Endothelial cell of umbilical vein (primary cell): ENCODE measurements around the gene CPA1. TPM values are rescaled to one million over a fixed set of nuclear protein-coding genes. Genes with fewer than 3 reads are reported as not detected.

Experiments
- BruUV-seq: library from RNA; stranded (reverse); fragments of 400-500 nt; replicated peaks from 2 replicates; lab custom pipeline; 2021; lab: Mats Ljungman, UMichigan
- CTCF ChIA-PET: fragments of 300-600, 350-600 bp; sonication (Branson Sonifier 250); formaldehyde crosslinking; loops from one replicate; lab custom pipeline; 2021; ENCODE audit warnings: antibody characterized with exemption, inconsistent platforms; lab: Charles Lee
- POLR2A ChIA-PET: fragments of 300-600, 350-600 bp; sonication (Branson Sonifier 250); formaldehyde crosslinking; loops from one replicate; lab custom pipeline; 2021; ENCODE audit warnings: antibody characterized with exemption, inconsistent platforms; lab: Charles Lee
- DNase-seq: peaks from one replicate; pipeline ENCODE4 v3.0.0-alpha.2; 2011; ENCODE audit warnings: low read depth, low spot score
- FAIRE-seq: peaks from 2 replicates; lab custom pipeline; 2011; peaks lifted over from hg19 to GRCh38; lab: Jason Lieb, UNC
- H2AFZ ChIP-seq: 2 replicates; pipeline ENCODE4 v1.6.0; 2012; ENCODE audit warnings: low read depth, low read length, control low read depth, inconsistent platforms
- H3K27ac ChIP-seq: 2 replicates; pipeline ENCODE4 v1.5.1; 2011; ENCODE audit warnings: low read depth, mild to moderate bottlenecking, control low read depth, low read length, moderate library complexity; ENCODE audit not compliant: insufficient read depth
- H3K27me3 ChIP-seq, 2 experiments: 2 replicates each; pipeline versions ENCODE4 v1.6.0 to v1.6.1; 2011; ENCODE audit warnings: low read length in 2 of 2, mixed read lengths in 1 of 2; ENCODE audit not compliant: control insufficient read depth in 2 of 2, insufficient read depth in 2 of 2
- H3K36me3 ChIP-seq, 2 experiments: 2 replicates in 1 of 2; 3 replicates in 1 of 2; pipeline ENCODE4 v1.5.1; 2011; ENCODE audit warnings: low read length in 2 of 2, mild to moderate bottlenecking in 1 of 2, moderate library complexity in 1 of 2; ENCODE audit not compliant: control insufficient read depth in 2 of 2, insufficient read depth in 2 of 2; ENCODE audit errors: extremely low read depth in 1 of 2
- H3K4me1 ChIP-seq: 3 replicates; pipeline ENCODE4 v1.5.1; 2011; ENCODE audit warnings: mild to moderate bottlenecking, low read length; ENCODE audit not compliant: control insufficient read depth, insufficient read depth; ENCODE audit errors: extremely low read depth
- H3K4me2 ChIP-seq: 2 replicates; pipeline ENCODE4 v1.6.1; 2011; ENCODE audit warnings: low read length, control low read depth, mixed read lengths; ENCODE audit not compliant: insufficient read depth
- H3K4me3 ChIP-seq, 3 experiments: fragments of 200-600 bp in 1 of 3; sonication (generic), shearing (Covaris generic) in 1 of 3; replicated peaks in 1 of 3; 2 replicates each; pipeline ENCODE4 v1.5.1; 2011 to 2016; ENCODE audit warnings: control low read depth in 3 of 3, low read length in 3 of 3, mild to moderate bottlenecking in 2 of 3, inconsistent platforms in 1 of 3, low read depth in 1 of 3, moderate library complexity in 1 of 3; ENCODE audit not compliant: insufficient read depth in 1 of 3
- H3K79me2 ChIP-seq: 2 replicates; pipeline ENCODE4 v1.6.0; 2012; ENCODE audit warnings: low read length, inconsistent platforms; ENCODE audit not compliant: control insufficient read depth, insufficient read depth
- H3K9ac ChIP-seq: replicated peaks from 2 replicates; pipeline ENCODE3; 2011; ENCODE audit warnings: low read length, control low read depth; ENCODE audit not compliant: insufficient read depth; ENCODE audit errors: extremely low read depth
- H3K9me1 ChIP-seq: replicated peaks from 3 replicates; pipeline ENCODE4 v1.6.0; 2011; ENCODE audit warnings: mild to moderate bottlenecking, low read length; ENCODE audit not compliant: control insufficient read depth, insufficient read depth; ENCODE audit errors: extremely low read depth
- H3K9me3 ChIP-seq: replicated peaks from 2 replicates; pipeline ENCODE4 v1.5.1; 2012; ENCODE audit warnings: low read length, inconsistent platforms; ENCODE audit not compliant: control insufficient read depth, insufficient read depth
- H4K20me1 ChIP-seq: replicated peaks from 2 replicates; pipeline ENCODE3; 2011; ENCODE audit warnings: mild to moderate bottlenecking, low read length; ENCODE audit not compliant: control insufficient read depth, insufficient read depth; ENCODE audit errors: extremely low read depth
- EZH2 ChIP-seq: IDR thresholded peaks from 2 replicates; pipeline ENCODE4 v1.6.1; 2012; ENCODE audit warnings: borderline replicate concordance, low read depth, mild to moderate bottlenecking, moderate library complexity, low read length, inconsistent platforms; ENCODE audit not compliant: severe bottlenecking
- FOS ChIP-seq: IDR thresholded peaks from 2 replicates; pipeline ENCODE4 v1.6.1; 2011; ENCODE audit warnings: mild to moderate bottlenecking, low read length, moderate library complexity, borderline replicate concordance; ENCODE audit not compliant: insufficient read depth
- GATA2 ChIP-seq: IDR thresholded peaks from 2 replicates; pipeline ENCODE4 v1.7.0; 2011; ENCODE audit warnings: low read depth, mild to moderate bottlenecking, moderate library complexity, mixed read lengths, low read length; ENCODE audit not compliant: insufficient read length, insufficient read depth
- JUN ChIP-seq: IDR thresholded peaks from 2 replicates; pipeline ENCODE4 v1.6.1; 2011; ENCODE audit warnings: borderline replicate concordance, low read depth; ENCODE audit not compliant: insufficient read length, insufficient read depth
- MYC ChIP-seq: IDR thresholded peaks from one replicate; pipeline ENCODE4 v1.6.1; 2011; ENCODE audit warnings: mild to moderate bottlenecking, low read depth, low read length
- POLR2A ChIP-seq: IDR thresholded peaks from 2 replicates; pipeline ENCODE4 v1.6.1; 2012; ENCODE audit warnings: low read depth, mild to moderate bottlenecking, control low read depth, low read length
- POLR2AphosphoS5 ChIP-seq: IDR thresholded peaks from 2 replicates; pipeline ENCODE4 v1.6.1; 2012; ENCODE audit warnings: low read depth, mild to moderate bottlenecking, control low read depth, low read length, moderate library complexity; ENCODE audit not compliant: insufficient read depth
- dilution Hi-C: fragments of 300-500 bp; cut with MboI; formaldehyde crosslinking; loops from one replicate; pipeline ENCODE4 v1.15.0; 2019; ENCODE audit warnings: low sequenced_read_pairs; ENCODE audit not compliant: extremely low pct_ligation_motif_present
- intact Hi-C: fragments of 100-400 bp; cut with micrococcal nuclease; formaldehyde crosslinking; loops from one replicate; pipeline ENCODE4 v1.10.0; 2022
- polyA plus RNA-seq, 4 experiments: library from polyadenylated mRNA; depleted of rRNA in 3 of 4; stranded (reverse) in 3 of 4; unstranded in 1 of 4; fragments of >200 nt; gene quantifications; 2 replicates each; pipeline versions ENCODE4 v1.2.1 to v1.2.3, GENCODE V29; 2011 to 2012; ENCODE audit warnings: missing spikeins in 1 of 4
- total RNA-seq: library from RNA; stranded (reverse); gene quantifications from 2 replicates; pipeline ENCODE4 v1.2.3, GENCODE V29; 2021
- TF ChIP-seq, protein P1 (sequence below): IDR thresholded peaks from 2 replicates; pipeline ENCODE4 v1.6.1; 2011; ENCODE audit not compliant: insufficient read depth, insufficient read length
- TF ChIP-seq, protein P2 (sequence below), 2 donors: IDR thresholded peaks; 1 replicate in 1 of 2; 2 replicates in 1 of 2; pipeline ENCODE4 v1.5.1; 2011; ENCODE audit warnings: low read length in 2 of 2, mild to moderate bottlenecking in 2 of 2, moderate library complexity in 2 of 2, control low read depth in 1 of 2, inconsistent platforms in 1 of 2, low read depth in 1 of 2; ENCODE audit not compliant: insufficient read depth in 1 of 2; ENCODE audit errors: extremely low read depth in 1 of 2

Gene CPA1
- total and polyA plus RNA-seq, 2 donors (not counting 3 experiments of a cell fraction or from before 2014, with no cell fraction given) = not detected

DNA sequence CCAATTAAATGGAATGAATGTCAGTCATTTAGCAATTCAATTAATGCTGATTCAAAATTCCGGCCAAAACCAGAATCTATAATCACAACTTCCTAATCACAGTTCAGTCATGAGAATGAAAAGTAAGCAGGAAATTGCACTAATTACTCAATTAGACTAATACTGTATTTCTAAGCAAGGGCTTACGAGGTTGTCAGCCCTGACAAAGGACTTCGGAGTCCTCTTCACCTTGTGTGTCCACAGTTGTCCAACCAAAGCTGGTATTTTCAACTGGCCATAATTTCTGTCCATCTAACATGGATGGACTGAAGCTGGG is 17.4 kb downstream of the CPA1 start:
- TF ChIP-seq, protein P1, sequence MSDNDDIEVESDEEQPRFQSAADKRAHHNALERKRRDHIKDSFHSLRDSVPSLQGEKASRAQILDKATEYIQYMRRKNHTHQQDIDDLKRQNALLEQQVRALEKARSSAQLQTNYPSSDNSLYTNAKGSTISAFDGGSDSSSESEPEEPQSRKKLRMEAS = no peak
- TF ChIP-seq EZH2 = no peak
- no peak for TF ChIP-seq POLR2AphosphoS5
- no peak for TF ChIP-seq POLR2A
- no peak for TF ChIP-seq JUN
- no peak for TF ChIP-seq GATA2
- TF ChIP-seq FOS = no peak
- no peak for TF ChIP-seq MYC
- TF ChIP-seq, protein P2, sequence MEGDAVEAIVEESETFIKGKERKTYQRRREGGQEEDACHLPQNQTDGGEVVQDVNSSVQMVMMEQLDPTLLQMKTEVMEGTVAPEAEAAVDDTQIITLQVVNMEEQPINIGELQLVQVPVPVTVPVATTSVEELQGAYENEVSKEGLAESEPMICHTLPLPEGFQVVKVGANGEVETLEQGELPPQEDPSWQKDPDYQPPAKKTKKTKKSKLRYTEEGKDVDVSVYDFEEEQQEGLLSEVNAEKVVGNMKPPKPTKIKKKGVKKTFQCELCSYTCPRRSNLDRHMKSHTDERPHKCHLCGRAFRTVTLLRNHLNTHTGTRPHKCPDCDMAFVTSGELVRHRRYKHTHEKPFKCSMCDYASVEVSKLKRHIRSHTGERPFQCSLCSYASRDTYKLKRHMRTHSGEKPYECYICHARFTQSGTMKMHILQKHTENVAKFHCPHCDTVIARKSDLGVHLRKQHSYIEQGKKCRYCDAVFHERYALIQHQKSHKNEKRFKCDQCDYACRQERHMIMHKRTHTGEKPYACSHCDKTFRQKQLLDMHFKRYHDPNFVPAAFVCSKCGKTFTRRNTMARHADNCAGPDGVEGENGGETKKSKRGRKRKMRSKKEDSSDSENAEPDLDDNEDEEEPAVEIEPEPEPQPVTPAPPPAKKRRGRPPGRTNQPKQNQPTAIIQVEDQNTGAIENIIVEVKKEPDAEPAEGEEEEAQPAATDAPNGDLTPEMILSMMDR (IDR thresholded peaks at IDR 0.05; ENCODE audit: extremely low read depth in 1 of 2, insufficient read depth in 1 of 2, low read depth in 1 of 2, low read length in 2 of 2) = no peak
- ChIA-PET CTCF (interaction anchor here (0.6 kb wide), 1 partner anchor 43 kb away, joined by 5 read pairs; the partner anchor contains the start of gene CEP41), POLR2A (no interaction called here)

More for the DNA sequence above, 17.4 kb downstream of the CPA1 start:
- no peak overlapping the region for H2AFZ ChIP-seq
- no peaks in the 10 kb centered on the region for H3K9me3 ChIP-seq
- FAIRE-seq (no peak), DNase-seq (no peak)
- TSS peak; percentile 19 for BruUV-seq
- H3K9ac ChIP-seq = no peak overlapping the region
- no peak overlapping the region for H3K4me2 ChIP-seq
- peaks cover 4% of the 10 kb centered on the region for H3K4me1 ChIP-seq
- H4K20me1 ChIP-seq = no peaks in the 10 kb centered on the region
- dilution Hi-C loops (no loop called here), intact Hi-C loops (no loop called here)
- no peaks in the 10 kb centered on the region for H3K27me3 ChIP-seq
- no peak overlapping the region for H3K27ac ChIP-seq
- H3K79me2 ChIP-seq = no peaks in the 10 kb centered on the region
- peaks cover 0 to 3% of the 10 kb centered on the region in 2 experiments for H3K36me3 ChIP-seq
- no peak overlapping the region for H3K4me3 ChIP-seq
- H3K9me1 ChIP-seq = no peaks in the 10 kb centered on the region
